NCI-H510A treated with DMSO at 0.1 percent for 48 hours (cell line): ENCODE data around the gene P2RX2.
A peak's percentile ranks its signal among the peaks of the same experiment; 100 is the strongest.

ENCODE experiments used
- DNase-seq: peaks from one replicate; lab custom pipeline; 2025; lab: John Stamatoyannopoulos, UW

The P2RX2 gene

GRCh38 chr12:132603240-132604150 is 15.1 kb upstream of the P2RX2 start:
- no peak for DNase-seq

GRCh38 chr12:132604151-132604618 is 14.4 kb upstream of the P2RX2 start:
- no peak for DNase-seq

GRCh38 chr12:132604668-132605441 is 13.7 kb upstream of the P2RX2 start:
- no peak for DNase-seq

GRCh38 chr12:132605892-132606291 is 12.7 kb upstream of the P2RX2 start:
- no peak for DNase-seq

- no peak for DNase-seq
These were observed 12.1 kb upstream of the P2RX2 start for GRCh38 chr12:132606466-132606865.

GRCh38 chr12:132606927-132607326 is 11.6 kb upstream of the P2RX2 start:
- DNase-seq, result no peak

GRCh38 chr12:132608231-132609171 is 10.1 kb upstream of the P2RX2 start:
- no peak for DNase-seq

GRCh38 chr12:132610051-132610759 is 8.4 kb upstream of the P2RX2 start, which contains the start of gene LRCOL1:
TSS of gene LRCOL1 (minus strand) at chr12:132610582. CDS start at chr12:132606251, 4,331 bp downstream.
- peak; percentile 66 for DNase-seq

GRCh38 chr12:132610866-132611602 is 7.5 kb upstream of the P2RX2 start:
- peak; percentile 23 for DNase-seq

GRCh38 chr12:132611620-132612019 is 7.0 kb upstream of the P2RX2 start:
- no peak for DNase-seq

GRCh38 chr12:132614029-132614428 is 4.5 kb upstream of the P2RX2 start:
- no peak for DNase-seq

GRCh38 chr12:132614861-132615578 is 3.6 kb upstream of the P2RX2 start:
- peak; percentile 94 for DNase-seq

- no peak for DNase-seq
These were observed 3.0 kb upstream of the P2RX2 start for GRCh38 chr12:132615579-132616038.

- no peak for DNase-seq
These were observed 1.4 kb upstream of the P2RX2 start for GRCh38 chr12:132617135-132617701.

- no peak for DNase-seq
These were observed 524 bp upstream of the P2RX2 start for GRCh38 chr12:132617822-132618682.

GRCh38 chr12:132619071-132619385 is 452 bp downstream of the P2RX2 start:
- no peak for DNase-seq

- DNase-seq, result no peak
These were observed 973 bp downstream of the P2RX2 start for GRCh38 chr12:132619386-132620112.
